K562 (cell line): ENCODE data around the gene GPC1. TPM values are rescaled to one million over a fixed set of nuclear protein-coding genes. Genes with fewer than 3 reads are reported as not detected.

Source experiments
- ATAC-seq: fragments of 200-7000 bp; cut with Tn5 transposase; 3 replicates; pipeline ENCODE4 v1.9.1; 2020; ENCODE audit warnings: moderate library complexity
- BruUV-seq: library from RNA; stranded (reverse); fragments of 400-500 nt; replicated peaks from 2 replicates; lab custom pipeline; 2021; lab: Mats Ljungman, UMichigan
- CTCF ChIA-PET: fragments of 300-600 bp; formaldehyde crosslinking; extraction: SDS; loops from one replicate; lab custom pipeline; 2021; ENCODE audit warnings: low intra/inter-chr PET ratio; lab: Yijun Ruan, JAX
- POLR2A ChIA-PET: fragments of 300-600, 350-650 bp; sonication (Branson Sonifier 250); formaldehyde crosslinking; extraction: SDS; loops from one replicate; lab custom pipeline; 2021; ENCODE audit warnings: antibody characterized with exemption, inconsistent platforms; lab: Yijun Ruan, JAX
- DNase-seq, 4 experiments: peaks; one replicate each; pipeline versions ENCODE4 v3.0.0 to v3.0.0-alpha.2; 2011 to 2018; ENCODE audit warnings: low spot score in 3 of 4, mixed read lengths in 3 of 4; ENCODE audit errors: extremely low read depth in 1 of 4
- FAIRE-seq: peaks from 2 replicates; lab custom pipeline; 2011; peaks lifted over from hg19 to GRCh38; lab: Jason Lieb, UNC
- H2AFZ ChIP-seq: 2 replicates; pipeline ENCODE4 v1.6.0; 2011; ENCODE audit warnings: low read depth, low read length, control low read depth, inconsistent platforms
- H3K27ac ChIP-seq: fragments of 200-600 bp; 3 replicates; pipeline ENCODE4 v1.8.0; 2011; ENCODE audit warnings: low read depth, mild to moderate bottlenecking, control low read depth, inconsistent platforms, low read length, moderate library complexity, mixed read lengths; ENCODE audit errors: extremely low read depth
- H3K27me3 ChIP-seq, 2 experiments: fragments of 300-600 bp in 1 of 2; 2 replicates in 1 of 2; 3 replicates in 1 of 2; pipeline versions ENCODE4 v1.6.0 to v1.8.0; 2011; ENCODE audit warnings: inconsistent platforms in 2 of 2, low read length in 2 of 2, mild to moderate bottlenecking in 1 of 2, mixed read lengths in 1 of 2, moderate library complexity in 1 of 2; ENCODE audit not compliant: control insufficient read depth in 2 of 2, insufficient read depth in 2 of 2
- H3K36me3 ChIP-seq: fragments of 300-600 bp; 3 replicates; pipeline ENCODE4 v1.8.0; 2011; ENCODE audit warnings: mild to moderate bottlenecking, low read length, inconsistent platforms; ENCODE audit not compliant: control insufficient read depth, insufficient read depth
- H3K4me1 ChIP-seq, 2 experiments: fragments of 200-600 bp in 1 of 2; replicated peaks in 1 of 2; 2 replicates in 1 of 2; 3 replicates in 1 of 2; pipeline versions ENCODE4 v1.5.1 to v1.8.0; 2011; ENCODE audit warnings: inconsistent platforms in 2 of 2, low read length in 2 of 2, mild to moderate bottlenecking in 1 of 2, mixed read lengths in 1 of 2, moderate library complexity in 1 of 2; ENCODE audit not compliant: control insufficient read depth in 2 of 2, insufficient read depth in 2 of 2
- H3K4me2 ChIP-seq: 2 replicates; pipeline ENCODE4 v1.6.1; 2011; ENCODE audit warnings: low read length, control low read depth, inconsistent platforms, mixed read lengths; ENCODE audit not compliant: insufficient read depth
- H3K4me3 ChIP-seq: fragments of 200-600 bp; sonication (generic), shearing (Covaris generic); 2 replicates; pipeline ENCODE4 v1.5.1; 2016; ENCODE audit warnings: control low read depth, inconsistent platforms
- H3K79me2 ChIP-seq: fragments of 200-600 bp; 3 replicates; pipeline ENCODE4 v1.8.0; 2011; ENCODE audit warnings: low read length, inconsistent platforms; ENCODE audit not compliant: control insufficient read depth, insufficient read depth
- H3K9ac ChIP-seq, 2 experiments: 2 replicates each; pipeline versions ENCODE4 v1.6.0 to v1.6.1; 2011; ENCODE audit warnings: low read depth in 2 of 2, low read length in 2 of 2, control low read depth in 1 of 2, inconsistent platforms in 1 of 2, mild to moderate bottlenecking in 1 of 2, mixed read lengths in 1 of 2; ENCODE audit not compliant: insufficient read depth in 1 of 2
- H3K9me1 ChIP-seq: one replicate; pipeline ENCODE4 v1.6.0; 2011; ENCODE audit warnings: inconsistent platforms, mild to moderate bottlenecking, low read length, moderate library complexity; ENCODE audit not compliant: control insufficient read depth, insufficient read depth
- H3K9me3 ChIP-seq: replicated peaks from 2 replicates; pipeline ENCODE4 v1.5.1; 2011; ENCODE audit warnings: low read depth, low read length, inconsistent platforms; ENCODE audit not compliant: control insufficient read depth, insufficient read depth
- H4K20me1 ChIP-seq: replicated peaks from 2 replicates; pipeline ENCODE4 v1.6.1; 2011; ENCODE audit warnings: low read length, inconsistent platforms, mixed read lengths; ENCODE audit not compliant: control insufficient read depth, insufficient read depth
- ESRRA ChIP-seq: fragments of 450-650 bp; IDR thresholded peaks from 2 replicates; pipeline ENCODE4 v1.6.1; 2014; ENCODE audit warnings: low read depth, mild to moderate bottlenecking, moderate library complexity, borderline replicate concordance
- PHTF2 ChIP-seq: fragments of 250-450 bp; sonication (Bioruptor Pico); IDR thresholded peaks from 2 replicates; pipeline ENCODE4 v1.5.0; 2021; ENCODE audit warnings: mild to moderate bottlenecking
- POLR3A ChIP-seq: IDR thresholded peaks from 2 replicates; pipeline ENCODE4 v1.6.1; 2011; ENCODE audit warnings: borderline replicate concordance, mild to moderate bottlenecking, moderate library complexity; ENCODE audit not compliant: insufficient read length, insufficient read depth; ENCODE audit errors: extremely low read depth
- WGBS: fragments of 100-300 bp; shearing (Covaris generic); methylation state at CpG from one replicate; pipeline ENCODE4 v1.1.6; 2016; ENCODE audit warnings: low coverage, mixed read lengths; ENCODE audit not compliant: insufficient coverage; ENCODE audit errors: missing lambda C conversion rate; 5-methylcytosine and 5-hydroxymethylcytosine counted together
- in situ Hi-C: fragments of 300-500 bp; cut with MboI; formaldehyde crosslinking; loops from 4 replicates; pipeline ENCODE4 v1.15.0; 2018; ENCODE audit warnings: inconsistent platforms, mixed read lengths
- intact Hi-C: fragments of 100-400 bp; cut with micrococcal nuclease; formaldehyde crosslinking; loops from 2 replicates; pipeline ENCODE4 v1.14.2; 2022
- polyA plus RNA-seq, 8 experiments: library from polyadenylated mRNA; depleted of rRNA in 4 of 8; stranded (reverse) in 5 of 8; unstranded in 3 of 8; fragments of >200 nt; fragmentation: Nextera tagmentation in 2 of 8; fragmentation: Illumina TruSeq in 1 of 8; extraction: Ambion mirVana in 2 of 8; extraction: Trizol in 1 of 8; gene quantifications; 2 replicates each; pipeline versions ENCODE4 v1.2.1 to v1.2.3, GENCODE V29; 2011 to 2014; ENCODE audit warnings: inconsistent platforms in 1 of 8, missing spikeins in 1 of 8
- total RNA-seq, 7 experiments: library from RNA; depleted of rRNA in 6 of 7; stranded (reverse); fragments of >200 nt in 6 of 7; fragmentation: Illumina TruSeq in 2 of 7; extraction: Trizol in 2 of 7; gene quantifications; 2 replicates each; pipeline versions ENCODE4 v1.2.1 to v1.2.3, GENCODE V29; 2011 to 2021; ENCODE audit warnings: low replicate concordance in 1 of 7
- TF ChIP-seq, protein P1 (sequence below): fragments of 450-650 bp; formaldehyde crosslinking; IDR thresholded peaks from 2 replicates; pipeline ENCODE4 v1.4.0; 2022; ENCODE audit warnings: missing genetic modification characterization

Gene GPC1
- total and polyA plus RNA-seq, 9 of the 15 experiments (the other 6 are each of a cell fraction or from before 2014, with no cell fraction given): 0.07 to 0.82 (median 0.14) TPM; not detected in 3

DNA sequence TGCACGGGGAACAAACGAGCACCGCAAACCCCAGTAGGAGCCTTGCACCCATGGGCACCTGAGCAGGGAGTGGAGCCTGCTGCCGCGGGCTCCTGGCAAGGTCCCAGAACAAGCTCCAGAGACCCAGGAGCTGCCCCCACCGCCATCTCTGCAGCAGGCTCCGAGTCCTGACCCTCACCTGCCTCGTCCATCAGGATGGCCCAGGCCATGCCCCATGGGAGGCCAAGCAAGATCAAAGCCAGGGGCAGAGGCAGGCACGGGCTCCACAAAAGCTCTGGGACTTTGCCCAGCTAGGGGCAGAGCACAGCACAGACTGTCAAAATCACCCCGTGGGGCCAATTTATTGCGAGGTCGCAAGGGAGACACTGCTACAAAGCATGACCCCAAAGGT lies 43.6 kb downstream of the GPC1 start:
- Histone ChIP-seq H3K36me3 (no peaks in the 10 kb centered on the region), H3K4me3 (no peak overlapping the region), H3K27me3 (no peaks in the 10 kb centered on the region), H2AFZ (no peak overlapping the region), H3K4me2 (no peak overlapping the region), H3K79me2 (no peaks in the 10 kb centered on the region), H3K9ac (no peak overlapping the region), H3K27ac (no peak overlapping the region), H4K20me1 (no peaks in the 10 kb centered on the region), H3K4me1 (no peaks in the 10 kb centered on the region), H3K9me1 (no peaks in the 10 kb centered on the region), H3K9me3 (no peaks in the 10 kb centered on the region; the same call in 1 of the 2 replicates)
- ATAC-seq (no peak), FAIRE-seq (no peak), DNase-seq (no peak)
- ChIA-PET POLR2A (no interaction called here), CTCF (no interaction called here)
- intact Hi-C loops: no loop called here
- WGBS: 64% methylated on average over 4 of the region's 12 CpGs
- BruUV-seq: no TSS peak
- in situ Hi-C loops: no loop called here
- TF ChIP-seq PHTF2 (CRISPR knock-in tag): no peak
- no peak for TF ChIP-seq ESRRA
- TF ChIP-seq, protein P1, sequence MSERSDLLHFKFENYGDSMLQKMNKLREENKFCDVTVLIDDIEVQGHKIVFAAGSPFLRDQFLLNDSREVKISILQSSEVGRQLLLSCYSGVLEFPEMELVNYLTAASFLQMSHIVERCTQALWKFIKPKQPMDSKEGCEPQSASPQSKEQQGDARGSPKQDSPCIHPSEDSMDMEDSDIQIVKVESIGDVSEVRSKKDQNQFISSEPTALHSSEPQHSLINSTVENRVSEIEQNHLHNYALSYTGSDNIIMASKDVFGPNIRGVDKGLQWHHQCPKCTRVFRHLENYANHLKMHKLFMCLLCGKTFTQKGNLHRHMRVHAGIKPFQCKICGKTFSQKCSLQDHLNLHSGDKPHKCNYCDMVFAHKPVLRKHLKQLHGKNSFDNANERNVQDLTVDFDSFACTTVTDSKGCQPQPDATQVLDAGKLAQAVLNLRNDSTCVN (CRISPR knock-in tag): no peak
- no peak for TF ChIP-seq POLR3A
